Embryonic facial prominence (tissue), 1 donor: Measurements from ENCODE around the gene CCDC136.

Experiments
- DNase-seq: peaks from one replicate; pipeline ENCODE4 v3.0.0-alpha.2; 2016; ENCODE audit errors: extremely low spot score

CCDC136 gene

GRCh38 chr7:128862571-128863432, 71.0 kb downstream of the CCDC136 start, which contains the start of gene ATP6V1F:
ATP6V1F (plus strand) TSS chr7:128862856; CDS start chr7:128862905, 49 bp downstream.
- DNase-seq = peak; percentile 94

- DNase-seq = no peak
Measured at GRCh38 chr7:128863433-128863989, 71.7 kb downstream of the CCDC136 start.

GRCh38 chr7:128865303-128865702, 73.5 kb downstream of the CCDC136 start:
- DNase-seq = no peak

- no peak for DNase-seq
Measured at GRCh38 chr7:128865996-128866877, 74.5 kb downstream of the CCDC136 start.

- DNase-seq = no peak
Measured at GRCh38 chr7:128867241-128867640, 75.5 kb downstream of the CCDC136 start.

GRCh38 chr7:128867842-128868623, 76.3 kb downstream of the CCDC136 start:
- no peak for DNase-seq

GRCh38 chr7:128868624-128869137, 76.9 kb downstream of the CCDC136 start:
- no peak for DNase-seq

GRCh38 chr7:128869138-128869943, 77.6 kb downstream of the CCDC136 start:
- no peak for DNase-seq

GRCh38 chr7:128869944-128870285, 78.1 kb downstream of the CCDC136 start:
- no peak for DNase-seq

GRCh38 chr7:128871050-128871449, 79.3 kb downstream of the CCDC136 start:
- DNase-seq = no peak
